ENCODE measurements around the gene C13orf46. TPM values are rescaled to one million over a fixed set of nuclear protein-coding genes. Genes with fewer than 3 reads are reported as not detected.

Gene C13orf46
- total RNA-seq, 2 donors from 2014 or later, result 0.59 to 2.7 TPM

GRCh38 chr13:114012141-114012540 lies 38.3 kb upstream of the C13orf46 start:
- Histone ChIP-seq H3K27ac (no peak overlapping the region), H3K36me3 (peaks cover 43% of the 10 kb centered on the region), H3K4me1 (no peaks in the 10 kb centered on the region), H3K4me3 (no peak overlapping the region), H3K27me3 (no peaks in the 10 kb centered on the region), H3K9me3 (no peaks in the 10 kb centered on the region)
- DNase-seq (ENCODE audit: low spot score), result no peak
- TF ChIP-seq CTCF (IDR thresholded peaks at IDR 0.05), result no peak

GRCh38 chr13:114011226-114011625 lies 37.4 kb upstream of the C13orf46 start:
- Histone ChIP-seq H3K27me3 (no peaks in the 10 kb centered on the region), H3K27ac (no peak overlapping the region), H3K4me3 (no peak overlapping the region), H3K36me3 (peaks cover 41% of the 10 kb centered on the region), H3K9me3 (no peaks in the 10 kb centered on the region), H3K4me1 (no peaks in the 10 kb centered on the region)
- DNase-seq (ENCODE audit: low spot score), result no peak
- no peak for TF ChIP-seq CTCF (IDR thresholded peaks at IDR 0.05)

- no peaks in the 10 kb centered on the region for H3K9me3 ChIP-seq
- no peaks in the 10 kb centered on the region for H3K27me3 ChIP-seq
- no peak overlapping the region for H3K27ac ChIP-seq
- no peak for DNase-seq (ENCODE audit: low spot score)
- no peak for TF ChIP-seq CTCF (IDR thresholded peaks at IDR 0.05)
- peaks cover 35% of the 10 kb centered on the region for H3K36me3 ChIP-seq
- H3K4me3 ChIP-seq, result no peak overlapping the region
- no peaks in the 10 kb centered on the region for H3K4me1 ChIP-seq
Measured at GRCh38 chr13:114010401-114011101, 36.7 kb upstream of the C13orf46 start.

GRCh38 chr13:114009590-114010400 lies 35.9 kb upstream of the C13orf46 start:
- H3K36me3 ChIP-seq, result peaks cover 35% of the 10 kb centered on the region
- no peak for TF ChIP-seq CTCF (IDR thresholded peaks at IDR 0.05)
- no peaks in the 10 kb centered on the region for H3K9me3 ChIP-seq
- H3K4me1 ChIP-seq, result no peaks in the 10 kb centered on the region
- H3K27me3 ChIP-seq, result no peaks in the 10 kb centered on the region
- no peak overlapping the region for H3K4me3 ChIP-seq
- no peak for DNase-seq (ENCODE audit: low spot score)
- H3K27ac ChIP-seq, result no peak overlapping the region

GRCh38 chr13:114008964-114009589 lies 35.2 kb upstream of the C13orf46 start:
- DNase-seq (ENCODE audit: low spot score), result no peak
- no peaks in the 10 kb centered on the region for H3K9me3 ChIP-seq
- peaks cover 32% of the 10 kb centered on the region for H3K36me3 ChIP-seq
- H3K27me3 ChIP-seq, result no peaks in the 10 kb centered on the region
- TF ChIP-seq CTCF (IDR thresholded peaks at IDR 0.05), result no peak
- H3K4me1 ChIP-seq, result no peaks in the 10 kb centered on the region
- H3K27ac ChIP-seq, result no peak overlapping the region
- H3K4me3 ChIP-seq, result no peak overlapping the region

Measured in right atrium auricular region (tissue), 2 donors.